SK-N-SH treated with all-trans-retinoic acid at 6 μM for 48 hours (cell line): Measurements from ENCODE around the gene DCHS2.

Experiments
- ATAC-seq: fragments of 200-7000 bp; cut with Tn5 transposase; 3 replicates; pipeline ENCODE4 v1.9.1; 2020; ENCODE audit warnings: mild to moderate bottlenecking, moderate library complexity
- ARNTL ChIP-seq: fragments of 450-650 bp; formaldehyde crosslinking; IDR thresholded peaks from 2 replicates; pipeline ENCODE4 v1.5.0; 2020; ENCODE audit warnings: low read depth, mild to moderate bottlenecking, moderate library complexity, borderline replicate concordance
- CSDC2 ChIP-seq: fragments of 250-450 bp; sonication (Bioruptor Pico); IDR thresholded peaks from 2 replicates; pipeline ENCODE4 v1.5.0; 2020; ENCODE audit warnings: mild to moderate bottlenecking, moderate library complexity
- ESRRG ChIP-seq: fragments of 250-450 bp; sonication (Bioruptor Pico); IDR thresholded peaks from 2 replicates; pipeline ENCODE4 v1.6.1; 2021; ENCODE audit warnings: mild to moderate bottlenecking
- ISL1 ChIP-seq: fragments of 250-450 bp; sonication (Bioruptor Pico); IDR thresholded peaks from 2 replicates; pipeline ENCODE4 v2.1.2; 2022; ENCODE audit warnings: mild to moderate bottlenecking, moderate library complexity
- OSR1 ChIP-seq: fragments of 250-450 bp; sonication (Bioruptor Pico); IDR thresholded peaks from 2 replicates; pipeline ENCODE4 v1.8.0; 2022; ENCODE audit warnings: moderate library complexity, mild to moderate bottlenecking, inconsistent platforms
- PPARA ChIP-seq: fragments of 250-450 bp; sonication (Bioruptor Pico); IDR thresholded peaks from 2 replicates; pipeline ENCODE4 v1.5.0; 2020; ENCODE audit warnings: mild to moderate bottlenecking, borderline replicate concordance
- RARB ChIP-seq: fragments of 250-450 bp; sonication (Bioruptor Pico); IDR thresholded peaks from 2 replicates; pipeline ENCODE4 v1.8.0; 2021; ENCODE audit warnings: mild to moderate bottlenecking, moderate library complexity
- SNAI2 ChIP-seq: fragments of 250-450 bp; sonication (Bioruptor Pico); IDR thresholded peaks from 2 replicates; pipeline ENCODE4 v1.5.0; 2020; ENCODE audit warnings: mild to moderate bottlenecking, moderate library complexity
- TOX ChIP-seq: fragments of 250-450 bp; sonication (Bioruptor Pico); IDR thresholded peaks from 2 replicates; pipeline ENCODE4 v1.8.0; 2021; ENCODE audit warnings: mild to moderate bottlenecking, moderate library complexity, borderline replicate concordance
- ZC3H10 ChIP-seq: fragments of 250-450 bp; sonication (Bioruptor Pico); IDR thresholded peaks from 2 replicates; pipeline ENCODE4 v1.5.1; 2021; ENCODE audit warnings: mild to moderate bottlenecking, moderate library complexity
- ZFP3 ChIP-seq: fragments of 250-450 bp; sonication (Bioruptor Pico); IDR thresholded peaks from 2 replicates; pipeline ENCODE4 v1.5.0; 2020; ENCODE audit warnings: mild to moderate bottlenecking, moderate library complexity
- ZFP30 ChIP-seq: fragments of 450-650 bp; formaldehyde crosslinking; IDR thresholded peaks from 2 replicates; pipeline ENCODE4 v1.5.0; 2022; ENCODE audit warnings: mild to moderate bottlenecking, moderate library complexity
- ZNF565 ChIP-seq: fragments of 450-650 bp; formaldehyde crosslinking; conservative IDR thresholded peaks from 2 replicates; pipeline ENCODE4 v1.5.0; 2020; ENCODE audit warnings: low read depth, mild to moderate bottlenecking, moderate library complexity
- ZNF70 ChIP-seq: fragments of 450-650 bp; formaldehyde crosslinking; IDR thresholded peaks from 2 replicates; pipeline ENCODE4 v1.5.0; 2020; ENCODE audit warnings: mild to moderate bottlenecking, moderate library complexity
- ZNF8 ChIP-seq: fragments of 450-650 bp; formaldehyde crosslinking; IDR thresholded peaks from 2 replicates; pipeline ENCODE4 v1.5.0; 2020; ENCODE audit warnings: mild to moderate bottlenecking, moderate library complexity
- TF ChIP-seq, protein P1 (sequence below): fragments of 250-450 bp; sonication (Bioruptor Pico); IDR thresholded peaks from 2 replicates; pipeline ENCODE4 v1.8.0; 2020; ENCODE audit warnings: mild to moderate bottlenecking, moderate library complexity, borderline replicate concordance
- TF ChIP-seq, protein P2 (sequence below): fragments of 250-450 bp; sonication (Bioruptor Pico); IDR thresholded peaks from 2 replicates; pipeline ENCODE4 v1.5.1; 2021; ENCODE audit warnings: mild to moderate bottlenecking, moderate library complexity
- TF ChIP-seq, protein P3 (sequence below): fragments of 250-450 bp; sonication (Bioruptor Pico); IDR thresholded peaks from 2 replicates; pipeline ENCODE4 v1.8.0; 2021; ENCODE audit warnings: low read depth, mild to moderate bottlenecking, moderate library complexity, borderline replicate concordance
- TF ChIP-seq, protein P4 (sequence below): fragments of 250-450 bp; sonication (Bioruptor Pico); IDR thresholded peaks from 2 replicates; pipeline ENCODE4 v1.5.0; 2020; ENCODE audit warnings: mild to moderate bottlenecking, moderate library complexity

Gene DCHS2

DNA sequence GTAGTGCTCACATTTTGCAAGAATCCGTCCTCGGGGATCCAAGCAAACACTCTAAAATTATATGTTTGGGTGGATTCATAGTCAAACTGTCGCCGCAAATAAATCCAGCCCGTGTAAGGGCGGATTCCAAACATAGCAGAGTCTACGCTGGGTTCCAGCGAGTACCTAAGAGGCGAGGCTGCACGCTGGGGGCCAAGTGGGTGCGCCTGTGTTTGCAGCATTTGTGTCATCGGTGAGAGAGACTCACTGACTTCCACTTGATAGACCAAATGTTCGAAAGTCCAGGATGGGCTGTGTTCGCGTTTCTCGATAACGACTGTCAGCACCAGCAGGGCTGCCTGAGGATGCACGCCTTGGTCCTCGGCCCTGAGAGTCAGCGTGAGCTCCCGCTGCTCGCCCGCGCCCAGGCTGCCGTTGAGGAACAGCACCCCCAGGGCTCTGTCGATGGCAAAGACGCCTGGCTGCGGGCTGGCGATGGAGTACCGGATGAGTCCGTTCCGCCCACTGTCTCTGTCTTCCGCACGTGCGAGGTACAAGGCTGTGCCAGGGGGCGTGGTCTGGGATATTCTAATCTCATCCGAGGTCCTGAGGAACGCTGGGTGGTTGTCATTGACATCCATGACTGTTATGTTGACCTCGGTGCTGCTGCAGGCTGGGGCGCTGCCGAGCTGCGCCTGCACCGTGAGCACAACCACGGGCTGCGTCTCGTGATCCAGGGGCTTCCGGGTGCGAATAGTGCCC is 158.7 kb downstream of the DCHS2 start:
- ATAC-seq: peak; percentile 58
- no peak for TF ChIP-seq PPARA
- TF ChIP-seq TOX: no peak
- TF ChIP-seq, protein P1, sequence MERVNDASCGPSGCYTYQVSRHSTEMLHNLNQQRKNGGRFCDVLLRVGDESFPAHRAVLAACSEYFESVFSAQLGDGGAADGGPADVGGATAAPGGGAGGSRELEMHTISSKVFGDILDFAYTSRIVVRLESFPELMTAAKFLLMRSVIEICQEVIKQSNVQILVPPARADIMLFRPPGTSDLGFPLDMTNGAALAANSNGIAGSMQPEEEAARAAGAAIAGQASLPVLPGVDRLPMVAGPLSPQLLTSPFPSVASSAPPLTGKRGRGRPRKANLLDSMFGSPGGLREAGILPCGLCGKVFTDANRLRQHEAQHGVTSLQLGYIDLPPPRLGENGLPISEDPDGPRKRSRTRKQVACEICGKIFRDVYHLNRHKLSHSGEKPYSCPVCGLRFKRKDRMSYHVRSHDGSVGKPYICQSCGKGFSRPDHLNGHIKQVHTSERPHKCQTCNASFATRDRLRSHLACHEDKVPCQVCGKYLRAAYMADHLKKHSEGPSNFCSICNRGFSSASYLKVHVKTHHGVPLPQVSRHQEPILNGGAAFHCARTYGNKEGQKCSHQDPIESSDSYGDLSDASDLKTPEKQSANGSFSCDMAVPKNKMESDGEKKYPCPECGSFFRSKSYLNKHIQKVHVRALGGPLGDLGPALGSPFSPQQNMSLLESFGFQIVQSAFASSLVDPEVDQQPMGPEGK: no peak
- TF ChIP-seq ZC3H10: no peak
- no peak for TF ChIP-seq CSDC2 (CRISPR knock-in tag)
- TF ChIP-seq ZNF565 (CRISPR knock-in tag): no peak
- no peak for TF ChIP-seq ARNTL (CRISPR knock-in tag)

DNA sequence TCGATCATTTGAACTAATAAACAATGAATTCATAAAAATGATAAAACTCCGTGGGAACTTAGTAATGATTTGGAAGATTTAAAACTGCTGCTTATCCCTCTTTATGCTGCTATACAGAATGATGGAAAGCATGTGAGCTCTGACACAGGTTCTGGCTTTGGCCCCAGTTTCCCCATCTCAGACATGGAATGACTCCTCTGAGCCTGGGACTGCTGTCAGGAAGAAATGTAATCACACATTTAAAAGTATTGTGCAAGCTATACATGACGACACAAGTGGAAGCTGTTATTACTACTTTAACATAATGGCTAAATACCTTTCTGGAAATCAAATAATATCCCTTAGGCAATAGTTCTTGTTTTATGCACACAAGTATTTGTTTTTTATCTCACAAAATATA is 161.7 kb downstream of the DCHS2 start:
- no peak for TF ChIP-seq ARNTL (CRISPR knock-in tag)
- TF ChIP-seq ESRRG (CRISPR knock-in tag): no peak
- TF ChIP-seq ZFP3: no peak
- no peak for TF ChIP-seq ZFP30 (CRISPR knock-in tag)
- no peak for TF ChIP-seq TOX
- TF ChIP-seq, protein P2, sequence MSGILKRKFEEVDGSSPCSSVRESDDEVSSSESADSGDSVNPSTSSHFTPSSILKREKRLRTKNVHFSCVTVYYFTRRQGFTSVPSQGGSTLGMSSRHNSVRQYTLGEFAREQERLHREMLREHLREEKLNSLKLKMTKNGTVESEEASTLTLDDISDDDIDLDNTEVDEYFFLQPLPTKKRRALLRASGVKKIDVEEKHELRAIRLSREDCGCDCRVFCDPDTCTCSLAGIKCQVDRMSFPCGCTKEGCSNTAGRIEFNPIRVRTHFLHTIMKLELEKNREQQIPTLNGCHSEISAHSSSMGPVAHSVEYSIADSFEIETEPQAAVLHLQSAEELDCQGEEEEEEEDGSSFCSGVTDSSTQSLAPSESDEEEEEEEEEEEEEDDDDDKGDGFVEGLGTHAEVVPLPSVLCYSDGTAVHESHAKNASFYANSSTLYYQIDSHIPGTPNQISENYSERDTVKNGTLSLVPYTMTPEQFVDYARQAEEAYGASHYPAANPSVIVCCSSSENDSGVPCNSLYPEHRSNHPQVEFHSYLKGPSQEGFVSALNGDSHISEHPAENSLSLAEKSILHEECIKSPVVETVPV: no peak
- TF ChIP-seq ZC3H10: no peak
- TF ChIP-seq RARB: no peak
- no peak for TF ChIP-seq CSDC2 (CRISPR knock-in tag)

DNA sequence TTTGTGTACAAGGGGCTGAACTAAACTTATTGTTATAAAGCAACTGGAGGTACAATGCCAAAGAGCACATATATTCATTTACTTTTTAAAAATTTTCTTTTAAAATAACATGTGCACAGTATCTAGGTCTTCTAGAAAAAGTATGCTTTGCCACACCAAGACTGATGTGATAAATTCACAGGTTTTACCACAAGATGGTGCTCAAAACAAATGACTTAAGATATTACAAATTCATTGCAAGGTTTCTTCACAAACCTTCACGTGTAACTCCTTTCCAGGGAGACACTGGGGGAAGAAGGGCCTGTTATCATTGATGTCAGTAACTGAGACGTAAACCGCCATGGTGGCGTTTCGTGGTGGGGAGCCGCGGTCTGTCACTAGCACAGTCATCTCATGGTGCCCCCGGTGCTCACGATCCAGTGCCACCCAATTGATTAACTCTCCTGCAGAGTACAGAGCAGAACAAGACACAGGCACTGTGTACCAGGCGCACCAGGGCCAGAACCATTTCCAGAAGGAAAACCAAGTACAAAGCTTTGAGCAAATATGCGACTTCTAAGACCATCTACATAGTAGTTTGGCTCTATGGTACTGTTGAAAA is 162.2 kb downstream of the DCHS2 start:
- ATAC-seq: peak; percentile 69
- TF ChIP-seq ZNF8 (CRISPR knock-in tag) (no peak), ARNTL (CRISPR knock-in tag) (no peak), ZFP30 (CRISPR knock-in tag) (no peak), PPARA (no peak), ISL1 (CRISPR knock-in tag) (no peak), ZNF565 (CRISPR knock-in tag) (no peak), OSR1 (CRISPR knock-in tag) (no peak), SNAI2 (CRISPR knock-in tag) (no peak), ZC3H10 (no peak), ZNF70 (CRISPR knock-in tag) (no peak)
- TF ChIP-seq, protein P3, sequence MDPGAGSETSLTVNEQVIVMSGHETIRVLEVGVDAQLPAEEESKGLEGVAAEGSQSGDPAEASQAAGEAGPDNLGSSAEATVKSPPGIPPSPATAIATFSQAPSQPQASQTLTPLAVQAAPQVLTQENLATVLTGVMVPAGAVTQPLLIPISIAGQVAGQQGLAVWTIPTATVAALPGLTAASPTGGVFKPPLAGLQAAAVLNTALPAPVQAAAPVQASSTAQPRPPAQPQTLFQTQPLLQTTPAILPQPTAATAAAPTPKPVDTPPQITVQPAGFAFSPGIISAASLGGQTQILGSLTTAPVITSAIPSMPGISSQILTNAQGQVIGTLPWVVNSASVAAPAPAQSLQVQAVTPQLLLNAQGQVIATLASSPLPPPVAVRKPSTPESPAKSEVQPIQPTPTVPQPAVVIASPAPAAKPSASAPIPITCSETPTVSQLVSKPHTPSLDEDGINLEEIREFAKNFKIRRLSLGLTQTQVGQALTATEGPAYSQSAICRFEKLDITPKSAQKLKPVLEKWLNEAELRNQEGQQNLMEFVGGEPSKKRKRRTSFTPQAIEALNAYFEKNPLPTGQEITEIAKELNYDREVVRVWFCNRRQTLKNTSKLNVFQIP (CRISPR knock-in tag): no peak
- TF ChIP-seq, protein P4, sequence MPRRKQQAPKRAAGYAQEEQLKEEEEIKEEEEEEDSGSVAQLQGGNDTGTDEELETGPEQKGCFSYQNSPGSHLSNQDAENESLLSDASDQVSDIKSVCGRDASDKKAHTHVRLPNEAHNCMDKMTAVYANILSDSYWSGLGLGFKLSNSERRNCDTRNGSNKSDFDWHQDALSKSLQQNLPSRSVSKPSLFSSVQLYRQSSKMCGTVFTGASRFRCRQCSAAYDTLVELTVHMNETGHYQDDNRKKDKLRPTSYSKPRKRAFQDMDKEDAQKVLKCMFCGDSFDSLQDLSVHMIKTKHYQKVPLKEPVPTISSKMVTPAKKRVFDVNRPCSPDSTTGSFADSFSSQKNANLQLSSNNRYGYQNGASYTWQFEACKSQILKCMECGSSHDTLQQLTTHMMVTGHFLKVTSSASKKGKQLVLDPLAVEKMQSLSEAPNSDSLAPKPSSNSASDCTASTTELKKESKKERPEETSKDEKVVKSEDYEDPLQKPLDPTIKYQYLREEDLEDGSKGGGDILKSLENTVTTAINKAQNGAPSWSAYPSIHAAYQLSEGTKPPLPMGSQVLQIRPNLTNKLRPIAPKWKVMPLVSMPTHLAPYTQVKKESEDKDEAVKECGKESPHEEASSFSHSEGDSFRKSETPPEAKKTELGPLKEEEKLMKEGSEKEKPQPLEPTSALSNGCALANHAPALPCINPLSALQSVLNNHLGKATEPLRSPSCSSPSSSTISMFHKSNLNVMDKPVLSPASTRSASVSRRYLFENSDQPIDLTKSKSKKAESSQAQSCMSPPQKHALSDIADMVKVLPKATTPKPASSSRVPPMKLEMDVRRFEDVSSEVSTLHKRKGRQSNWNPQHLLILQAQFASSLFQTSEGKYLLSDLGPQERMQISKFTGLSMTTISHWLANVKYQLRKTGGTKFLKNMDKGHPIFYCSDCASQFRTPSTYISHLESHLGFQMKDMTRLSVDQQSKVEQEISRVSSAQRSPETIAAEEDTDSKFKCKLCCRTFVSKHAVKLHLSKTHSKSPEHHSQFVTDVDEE (CRISPR knock-in tag): no peak
- TF ChIP-seq, protein P1: no peak
- TF ChIP-seq, protein P2: no peak
- TF ChIP-seq, all 23 proteins: peak for 0

More for the DNA sequence above, 161.7 kb downstream of the DCHS2 start:
- no peak for ATAC-seq
